Measurements from ENCODE around the gene LTBP2. TPM values are rescaled to one million over a fixed set of nuclear protein-coding genes. Genes with fewer than 3 reads are reported as not detected.

The LTBP2 gene
- total and polyA plus RNA-seq, 2 of the 8 experiments (the other 6 are each of a cell fraction or from before 2014, with no cell fraction given) = 0.48 to 0.89 TPM

DNA sequence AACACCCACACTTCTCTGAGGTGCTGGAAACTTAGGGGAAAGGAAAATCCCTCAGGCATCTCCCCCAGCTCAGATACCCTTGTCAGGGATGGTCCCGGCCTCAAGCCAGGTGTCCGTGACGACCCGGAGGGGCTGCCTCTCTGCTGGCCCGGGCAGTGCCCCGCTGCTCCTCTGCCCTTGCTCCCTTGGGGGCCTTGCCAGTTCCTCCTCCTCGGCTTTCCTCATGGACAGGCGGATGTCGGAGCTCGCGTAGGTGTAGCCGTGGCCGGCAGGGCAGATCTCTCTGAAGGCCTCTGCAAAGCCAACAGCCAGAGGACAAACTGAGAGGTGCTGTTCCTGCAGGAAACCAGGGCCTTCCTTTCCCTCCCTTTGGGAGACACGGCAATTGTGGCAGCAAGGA, 83.6 kb downstream of the LTBP2 start:
- Histone ChIP-seq H2BK12ac (ENCODE audit: low read depth, low read length) (no peak overlapping the region), H4K5ac (ENCODE audit: insufficient read length, low read depth, low read length) (no peak overlapping the region), H2BK20ac (ENCODE audit: low read length) (no peak overlapping the region), H3K4me3 (ENCODE audit: extremely low read depth in 1 of 4, insufficient read depth in 2 of 4, low read depth in 3 of 4, low read length in 4 of 4) (no peak overlapping the region), H3K79me1 (ENCODE audit: low read depth, low read length) (no peaks in the 10 kb centered on the region), H3K56ac (replicated peaks; ENCODE audit: insufficient read length, low read depth, low read length) (no peak overlapping the region), H3K27ac (ENCODE audit: low read depth, low read length) (no peak overlapping the region), H3K36me3 (ENCODE audit: control insufficient read depth in 2 of 4, insufficient read depth in 4 of 4, low read length in 3 of 4) (no peaks in the 10 kb centered on the region), H2AFZ (ENCODE audit: low read length) (no peak overlapping the region), H4K8ac (ENCODE audit: extremely low read depth, insufficient read depth, low read length) (no peak overlapping the region), H3K27me3 (replicated peaks in 1 of 4; ENCODE audit: control insufficient read depth in 3 of 4, extremely low read depth in 1 of 4, insufficient read depth in 3 of 4, low read length in 3 of 4) (no peaks in the 10 kb centered on the region), H3K9ac (replicated peaks in 1 of 4; ENCODE audit: extremely low read depth in 1 of 4, low read depth in 3 of 4, low read length in 3 of 4) (no peak overlapping the region), H3K4me2 (ENCODE audit: insufficient read depth in 1 of 2, low read depth in 2 of 2, low read length in 2 of 2) (no peak overlapping the region), H2BK5ac (ENCODE audit: low read depth, low read length) (no peak overlapping the region), H3K79me2 (ENCODE audit: control insufficient read depth in 1 of 2, insufficient read depth in 2 of 2, low read length in 2 of 2) (no peaks in the 10 kb centered on the region), H3K14ac (ENCODE audit: insufficient read length) (no peak overlapping the region), H4K20me1 (replicated peaks in 1 of 2; ENCODE audit: control insufficient read depth in 1 of 2, insufficient read depth in 2 of 2, low read length in 2 of 2) (no peaks in the 10 kb centered on the region), H2BK15ac (ENCODE audit: low read length) (no peak overlapping the region), H3K23me2 (ENCODE audit: low read depth, low read length) (no peaks in the 10 kb centered on the region), H3K23ac (ENCODE audit: insufficient read length) (no peak overlapping the region), H4K91ac (replicated peaks; ENCODE audit: insufficient read length, low read length) (no peak overlapping the region), H3K9me3 (ENCODE audit: insufficient read depth in 2 of 2, low read depth in 1 of 2, low read length in 1 of 2) (no peaks in the 10 kb centered on the region), H3K4me1 (replicated peaks in 1 of 4; ENCODE audit: control insufficient read depth in 3 of 4, insufficient read depth in 4 of 4, low read length in 3 of 4) (peaks cover 0 to 6% (median 3%) of the 10 kb centered on the region in 4 experiments; a peak in 3 of 7 replicates), H3K18ac (ENCODE audit: extremely low read depth, low read length) (no peak overlapping the region), H2AK5ac (ENCODE audit: low read depth, low read length) (no peak overlapping the region), H3K4ac (replicated peaks; ENCODE audit: insufficient read length, low read depth, low read length) (no peak overlapping the region), H2BK120ac (replicated peaks; ENCODE audit: low read depth, low read length) (no peak overlapping the region)
- WGBS, 2 experiments (ENCODE audit: extremely low coverage in 1 of 2, insufficient coverage in 1 of 2, insufficient read length in 1 of 2, insufficient replicate concordance in 2 of 2, low coverage in 1 of 2, low lambda C conversion rate in 2 of 2, missing lambda C conversion rate in 1 of 2) = 100% methylated on average over 8 of the region's 14 CpGs; no CpG with 5 or more reads in 1 of the 2 experiments
- FAIRE-seq (no peak), DNase-seq (ENCODE audit: low read depth in 1 of 2, low spot score in 2 of 2) (peak in 1 of 2 experiments; percentile 40)
- ChIA-PET POLR2A (ENCODE audit: partially characterized antibody) (no interaction called here), CTCF (ENCODE audit: partially characterized antibody) (interaction anchor here (1.0 to 8.3 kb wide), 8 partner anchors 11 to 82 kb away, joined by 4 to 61 read pairs (median 15); no protein-coding TSS in a partner anchor)
- TF ChIP-seq CBX5 (IDR thresholded peaks at IDR 0.05; ENCODE audit: low read depth, low read length) (no peak), HDAC6 (IDR thresholded peaks at IDR 0.05; ENCODE audit: low read depth, low read length) (no peak), SUZ12 (IDR thresholded peaks at IDR 0.05; ENCODE audit: low read length) (no peak), KDM1A (IDR thresholded peaks at IDR 0.05; ENCODE audit: borderline replicate concordance, low read length) (no peak), EP300 (IDR thresholded peaks at IDR 0.05; ENCODE audit: borderline replicate concordance in 1 of 2, low read depth in 2 of 2, low read length in 2 of 2) (no peak), SP4 (IDR thresholded peaks at IDR 0.05; ENCODE audit: low read length) (no peak), MAFK (IDR thresholded peaks at IDR 0.05; ENCODE audit: low read depth, low read length) (no peak), HDAC2 (IDR thresholded peaks at IDR 0.05; ENCODE audit: borderline replicate concordance in 1 of 2, low read depth in 2 of 2, low read length in 2 of 2) (no peak)

Measured in H1 (cell line).